IMR-90 (cell line): Measurements from ENCODE around the gene EEF1AKMT1.

Experiments
- CEBPB ChIP-seq: IDR thresholded peaks from 2 replicates; pipeline ENCODE4 v1.6.1; 2012; ENCODE audit warnings: low read depth, low read length, improper control_type of control experiment
- CTCF ChIP-seq: conservative IDR thresholded peaks from 2 replicates; pipeline ENCODE4 v1.5.1; 2012; ENCODE audit warnings: mild to moderate bottlenecking, low read depth, low read length, improper control_type of control experiment
- MXI1 ChIP-seq: IDR thresholded peaks from 2 replicates; pipeline ENCODE4 v1.6.1; 2012; ENCODE audit warnings: low read depth, mild to moderate bottlenecking, low read length, moderate library complexity, borderline replicate concordance
- POLR2A ChIP-seq: IDR thresholded peaks from 2 replicates; pipeline ENCODE4 v1.6.1; 2012; ENCODE audit warnings: mild to moderate bottlenecking, low read depth, low read length

GRCh38 chr13:20713751-20714150, 60.0 kb downstream of the EEF1AKMT1 start:
- TF ChIP-seq POLR2A, result no peak
- no peak for TF ChIP-seq CTCF
- TF ChIP-seq MXI1, result no peak
- no peak for TF ChIP-seq CEBPB
